Smooth muscle cell (in vitro differentiated cells): ENCODE measurements around the gene BABAM2. TPM values are rescaled to one million over a fixed set of nuclear protein-coding genes. Genes with fewer than 3 reads are reported as not detected.

Source experiments
- DNase-seq: peaks from one replicate; lab custom pipeline; 2025; ENCODE audit not compliant: unreplicated experiment; lab: John Stamatoyannopoulos, UW
- H2AFZ ChIP-seq: fragments of 200-600 bp; sonication (generic); 2 replicates; pipeline ENCODE4 v1.6.0; 2016; ENCODE audit warnings: antibody characterized with exemption, low read depth, mild to moderate bottlenecking
- H3F3A ChIP-seq: fragments of 200-600 bp; sonication (generic); 2 replicates; pipeline ENCODE4 v1.6.0; 2017; ENCODE audit warnings: antibody characterized with exemption, low read depth
- H3K27ac ChIP-seq: fragments of 200-600 bp; sonication (generic); 2 replicates; pipeline ENCODE4 v1.5.1; 2016; ENCODE audit warnings: low read depth, mild to moderate bottlenecking
- H3K27me3 ChIP-seq: fragments of 200-600 bp; sonication (generic); 2 replicates; pipeline ENCODE4 v1.6.1; 2016; ENCODE audit warnings: low read depth, mild to moderate bottlenecking
- H3K36me3 ChIP-seq: fragments of 200-600 bp; sonication (generic); 2 replicates; pipeline ENCODE4 v1.5.1; 2016; ENCODE audit warnings: low read depth
- H3K4me1 ChIP-seq: fragments of 200-600 bp; sonication (generic); 2 replicates; pipeline ENCODE4 v1.5.1; 2016; ENCODE audit warnings: low read depth
- H3K4me2 ChIP-seq: fragments of 200-600 bp; sonication (generic); 2 replicates; pipeline ENCODE4 v1.6.0; 2016; ENCODE audit warnings: mild to moderate bottlenecking
- H3K4me3 ChIP-seq: fragments of 200-600 bp; sonication (generic); 2 replicates; pipeline ENCODE4 v1.5.1; 2016; ENCODE audit warnings: mild to moderate bottlenecking
- H3K79me2 ChIP-seq: fragments of 200-600 bp; sonication (generic); 2 replicates; pipeline ENCODE4 v1.6.0; 2016; ENCODE audit warnings: low read depth, mild to moderate bottlenecking
- H3K9ac ChIP-seq: fragments of 200-600 bp; sonication (generic); 2 replicates; pipeline ENCODE4 v1.6.0; 2016; ENCODE audit warnings: low read depth
- H3K9me3 ChIP-seq: fragments of 200-600 bp; sonication (generic); replicated peaks from 2 replicates; pipeline ENCODE4 v1.5.1; 2016; ENCODE audit warnings: low read depth
- H4K20me1 ChIP-seq: fragments of 200-600 bp; sonication (generic); 2 replicates; pipeline ENCODE4 v1.6.0; 2016; ENCODE audit warnings: low read depth
- CTCF ChIP-seq: fragments of 200-600 bp; sonication (generic); IDR thresholded peaks from 2 replicates; pipeline ENCODE4 v1.5.1; 2017; ENCODE audit warnings: borderline replicate concordance, mild to moderate bottlenecking, antibody characterized with exemption; ENCODE audit not compliant: insufficient read depth, poor library complexity, severe bottlenecking
- WGBS: methylation state at CpG from one replicate; pipeline ENCODE4 v1.1.7; 2016; ENCODE audit warnings: low lambda C conversion rate; 5-methylcytosine and 5-hydroxymethylcytosine counted together
- polyA plus RNA-seq: library from polyadenylated mRNA; unstranded; fragments of >200 nt; fragmentation: Nextera tagmentation; extraction: Ambion mirVana; gene quantifications from 2 replicates; pipeline ENCODE4 v1.2.1, GENCODE V29; 2016
- total RNA-seq: library from RNA; depleted of rRNA; stranded (reverse); fragments of >200 nt; gene quantifications from 2 replicates; pipeline ENCODE4 v1.2.3, GENCODE V29; 2014

Gene BABAM2
- total and polyA plus RNA-seq, 2 experiments from 2014 or later, result 26.5 to 29.1 TPM

DNA sequence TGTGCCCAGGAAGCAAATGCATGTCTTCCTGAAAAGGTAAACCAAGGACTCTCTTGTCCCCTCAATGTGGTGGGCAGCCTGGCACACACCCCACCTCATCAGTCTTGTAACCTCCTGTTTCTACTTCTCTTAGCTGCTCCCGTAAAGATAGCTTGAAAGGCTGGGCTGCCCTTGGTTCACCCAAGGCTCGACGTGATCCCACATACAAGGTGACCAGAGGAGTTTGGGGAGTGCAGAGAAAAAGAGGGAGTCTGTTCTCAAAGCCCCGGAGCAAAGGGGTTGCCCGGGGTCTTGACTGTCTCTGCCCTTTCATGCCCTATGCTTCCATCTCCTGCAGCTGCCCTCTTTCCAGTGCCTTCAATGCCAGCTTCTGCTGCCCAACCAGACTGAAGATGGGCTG is 483.8 kb downstream of the BABAM2 start:
- TF ChIP-seq CTCF, result no peak
- Histone ChIP-seq H3K4me1 (no peaks in the 10 kb centered on the region), H3K27me3 (no peaks in the 10 kb centered on the region), H3K36me3 (no peaks in the 10 kb centered on the region), H3K9ac (no peak overlapping the region), H4K20me1 (no peaks in the 10 kb centered on the region), H3K4me2 (no peak overlapping the region), H3K79me2 (no peaks in the 10 kb centered on the region), H3K9me3 (no peaks in the 10 kb centered on the region), H2AFZ (no peak overlapping the region), H3K27ac (no peak overlapping the region), H3F3A (no peaks in the 10 kb centered on the region), H3K4me3 (no peak overlapping the region)
- 83% methylated on average over 5 of the region's 5 CpGs for WGBS
- no peak for DNase-seq

- Histone ChIP-seq H3K9me3 (no peaks in the 10 kb centered on the region), H3K79me2 (no peaks in the 10 kb centered on the region), H3K9ac (no peak overlapping the region), H2AFZ (no peak overlapping the region), H3K4me2 (no peak overlapping the region), H4K20me1 (no peaks in the 10 kb centered on the region), H3K27ac (no peak overlapping the region), H3F3A (no peaks in the 10 kb centered on the region), H3K27me3 (no peaks in the 10 kb centered on the region), H3K4me1 (no peaks in the 10 kb centered on the region), H3K4me3 (no peak overlapping the region), H3K36me3 (no peaks in the 10 kb centered on the region)
- 95% methylated on average over 3 of the region's 3 CpGs for WGBS
- DNase-seq, result no peak
- no peak for TF ChIP-seq CTCF
Measured at GRCh38 chr2:28375236-28375635, 484.7 kb downstream of the BABAM2 start.

DNA sequence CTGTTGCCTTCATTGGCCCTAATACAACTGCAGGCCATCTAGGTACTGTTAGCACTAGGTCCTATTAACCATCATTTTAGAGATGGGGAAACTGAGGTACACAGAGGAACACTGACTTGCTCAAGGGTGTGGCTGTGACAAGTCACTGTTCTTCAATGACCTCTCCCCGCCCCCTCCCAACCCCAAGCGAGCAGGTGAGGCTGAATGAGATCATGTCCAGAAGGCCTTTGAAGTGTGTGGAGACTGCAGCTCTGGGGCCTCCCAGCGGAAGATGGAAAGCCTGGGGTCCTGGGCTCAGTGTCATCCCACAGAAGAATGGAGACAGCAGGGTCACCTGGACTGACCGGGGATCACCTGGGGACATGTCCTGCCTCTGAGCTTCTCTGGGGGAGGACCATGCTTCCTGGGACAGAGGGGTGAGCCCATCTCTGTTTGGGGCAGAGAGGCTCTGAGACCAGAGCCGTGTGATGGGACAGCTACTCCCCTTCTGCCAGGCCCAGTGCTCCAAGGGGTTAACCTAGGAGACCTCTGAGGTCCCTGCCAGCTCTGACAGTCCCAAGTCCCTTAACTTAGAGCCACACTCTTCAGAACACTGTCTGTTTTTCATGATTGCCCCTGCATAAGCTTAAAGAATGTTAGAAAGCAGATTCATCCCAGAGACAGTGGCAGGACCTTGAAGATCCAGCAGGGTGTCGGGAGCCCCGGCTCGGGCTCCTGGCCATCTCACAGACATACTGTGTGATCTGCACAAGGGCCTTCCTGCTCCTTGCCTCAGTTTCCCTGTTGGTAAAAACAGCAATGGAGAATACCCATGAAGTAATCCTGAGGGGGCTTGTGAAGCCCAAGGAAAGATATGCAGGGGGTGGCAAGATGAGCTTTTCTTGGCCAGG is 485.5 kb downstream of the BABAM2 start:
- Histone ChIP-seq H3K9me3 (no peaks in the 10 kb centered on the region), H3K27ac (no peak overlapping the region), H4K20me1 (no peaks in the 10 kb centered on the region), H3K36me3 (no peaks in the 10 kb centered on the region), H3F3A (no peaks in the 10 kb centered on the region), H3K4me2 (no peak overlapping the region), H2AFZ (no peak overlapping the region), H3K9ac (no peak overlapping the region), H3K27me3 (no peaks in the 10 kb centered on the region), H3K4me3 (no peak overlapping the region), H3K4me1 (no peaks in the 10 kb centered on the region), H3K79me2 (no peaks in the 10 kb centered on the region)
- no peak for TF ChIP-seq CTCF
- no peak for DNase-seq
- WGBS, result 92% methylated on average over 8 of the region's 8 CpGs

DNA sequence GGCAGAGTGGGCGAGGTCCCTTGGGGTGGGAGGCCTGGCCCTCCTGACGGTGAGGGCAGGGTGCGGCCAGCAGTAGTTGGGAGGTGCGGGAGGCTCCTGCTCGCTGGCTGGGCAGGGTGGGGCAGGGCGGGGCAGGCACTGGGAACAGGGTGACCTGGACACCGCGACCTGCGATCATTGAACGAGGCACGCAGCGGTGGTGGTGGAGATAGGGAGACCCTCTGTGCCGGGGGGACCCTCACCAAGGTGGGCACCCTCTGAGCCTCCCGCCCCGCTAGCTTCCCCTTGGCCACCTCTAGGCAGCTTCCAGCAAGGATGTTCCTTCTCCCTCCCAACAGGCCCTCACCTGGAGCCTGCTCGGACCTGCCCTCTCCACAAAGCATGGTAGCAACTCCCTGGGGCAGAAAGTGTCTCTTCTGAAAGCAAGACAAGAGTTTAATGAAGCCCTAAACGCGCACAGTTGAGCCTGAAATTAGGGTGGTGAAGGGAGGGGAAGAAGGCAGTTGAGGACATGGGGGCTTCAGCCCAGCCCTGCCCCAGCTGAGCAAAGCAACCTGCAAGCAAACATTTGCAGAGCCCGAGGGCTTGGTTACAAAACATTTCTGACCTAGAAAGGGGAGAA is 486.8 kb downstream of the BABAM2 start:
- no peak overlapping the region for H3K4me3 ChIP-seq
- H3F3A ChIP-seq, result no peaks in the 10 kb centered on the region
- H3K79me2 ChIP-seq, result no peaks in the 10 kb centered on the region
- 95% methylated on average over 19 of the region's 19 CpGs for WGBS
- H3K27me3 ChIP-seq, result no peaks in the 10 kb centered on the region
- no peak for TF ChIP-seq CTCF
- H3K4me2 ChIP-seq, result no peak overlapping the region
- no peak overlapping the region for H2AFZ ChIP-seq
- H3K36me3 ChIP-seq, result no peaks in the 10 kb centered on the region
- H3K9ac ChIP-seq, result no peak overlapping the region
- no peaks in the 10 kb centered on the region for H3K9me3 ChIP-seq
- H4K20me1 ChIP-seq, result no peaks in the 10 kb centered on the region
- H3K27ac ChIP-seq, result no peak overlapping the region
- H3K4me1 ChIP-seq, result no peaks in the 10 kb centered on the region
- DNase-seq, result no peak
